Neural progenitor cell (in vitro differentiated cells): ENCODE data around the gene TNS3.

Experiments
- EZH2phosphoT487 ChIP-seq: fragments of 200-600 bp; sonication (generic); IDR thresholded peaks from 2 replicates; pipeline ENCODE4 v1.6.1; 2017; ENCODE audit warnings: antibody characterized with exemption
- TF ChIP-seq, protein P1 (sequence below): fragments of 200-600 bp; sonication (generic); IDR thresholded peaks from 2 replicates; pipeline ENCODE4 v1.5.1; 2017; ENCODE audit warnings: antibody characterized with exemption, mild to moderate bottlenecking

DNA sequence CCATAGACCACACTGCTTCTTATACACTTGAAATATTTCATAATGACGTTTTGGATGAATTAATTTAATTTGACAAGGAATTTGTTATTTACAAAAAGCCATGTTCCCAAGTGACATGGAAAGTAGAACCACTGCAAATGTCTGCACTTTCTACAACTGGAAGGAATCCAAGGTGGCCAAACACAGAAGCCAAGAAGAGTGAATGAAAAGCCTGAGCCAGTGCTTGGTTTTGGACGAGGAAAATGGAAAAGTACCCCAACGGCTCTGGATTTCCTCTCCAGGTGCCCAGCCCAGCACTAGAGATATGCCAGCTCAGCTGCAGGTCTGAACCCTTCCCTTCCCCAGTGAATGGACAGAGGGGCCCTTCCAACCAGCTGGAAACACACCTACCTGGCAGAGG, 279.4 kb downstream of the TNS3 start:
- TF ChIP-seq, protein P1, sequence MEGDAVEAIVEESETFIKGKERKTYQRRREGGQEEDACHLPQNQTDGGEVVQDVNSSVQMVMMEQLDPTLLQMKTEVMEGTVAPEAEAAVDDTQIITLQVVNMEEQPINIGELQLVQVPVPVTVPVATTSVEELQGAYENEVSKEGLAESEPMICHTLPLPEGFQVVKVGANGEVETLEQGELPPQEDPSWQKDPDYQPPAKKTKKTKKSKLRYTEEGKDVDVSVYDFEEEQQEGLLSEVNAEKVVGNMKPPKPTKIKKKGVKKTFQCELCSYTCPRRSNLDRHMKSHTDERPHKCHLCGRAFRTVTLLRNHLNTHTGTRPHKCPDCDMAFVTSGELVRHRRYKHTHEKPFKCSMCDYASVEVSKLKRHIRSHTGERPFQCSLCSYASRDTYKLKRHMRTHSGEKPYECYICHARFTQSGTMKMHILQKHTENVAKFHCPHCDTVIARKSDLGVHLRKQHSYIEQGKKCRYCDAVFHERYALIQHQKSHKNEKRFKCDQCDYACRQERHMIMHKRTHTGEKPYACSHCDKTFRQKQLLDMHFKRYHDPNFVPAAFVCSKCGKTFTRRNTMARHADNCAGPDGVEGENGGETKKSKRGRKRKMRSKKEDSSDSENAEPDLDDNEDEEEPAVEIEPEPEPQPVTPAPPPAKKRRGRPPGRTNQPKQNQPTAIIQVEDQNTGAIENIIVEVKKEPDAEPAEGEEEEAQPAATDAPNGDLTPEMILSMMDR: no peak
- TF ChIP-seq EZH2phosphoT487: no peak
